GM12878 (cell line): Measurements from ENCODE around the gene MOGAT3. TPM values are rescaled to one million over a fixed set of nuclear protein-coding genes. Genes with fewer than 3 reads are reported as not detected.

Source experiments
- ATAC-seq: fragments of 200-7000 bp; cut with Tn5 transposase; 3 replicates; pipeline ENCODE4 v1.9.1; 2020; ENCODE audit warnings: mild to moderate bottlenecking, moderate library complexity
- Bru-seq: library from RNA; stranded (reverse); fragments of 400-500 nt; gene quantifications from one replicate; lab custom pipeline; 2021; lab: Mats Ljungman, UMichigan
- BruChase-seq, 2 experiments: library from RNA; stranded (reverse); fragments of 400-500 nt; gene quantifications; one replicate each; lab custom pipeline; 2021; lab: Mats Ljungman, UMichigan
- BruUV-seq: library from RNA; stranded (reverse); fragments of 400-500 nt; replicated peaks from 2 replicates; lab custom pipeline; 2021; lab: Mats Ljungman, UMichigan
- CTCF ChIA-PET: fragments of 300-600 bp; sonication (Branson Sonifier 250); formaldehyde crosslinking; extraction: SDS; loops from one replicate; lab custom pipeline; 2021; ENCODE audit warnings: inconsistent platforms; lab: Yijun Ruan, JAX
- POLR2A ChIA-PET: fragments of 350-600 bp; formaldehyde crosslinking; extraction: SDS; loops from one replicate; lab custom pipeline; 2021; ENCODE audit warnings: inconsistent platforms; lab: Charles Lee
- RAD21 ChIA-PET: fragments of 300-600 bp; sonication (Branson Sonifier 250); formaldehyde crosslinking; loops from one replicate; lab custom pipeline; 2023; ENCODE audit warnings: antibody characterized with exemption; ENCODE audit not compliant: unreplicated experiment; lab: Charles Lee
- SMC1A ChIA-PET: fragments of 300-600 bp; sonication (Branson Sonifier 250); formaldehyde crosslinking; loops from one replicate; lab custom pipeline; 2023; ENCODE audit not compliant: unreplicated experiment, uncharacterized antibody; lab: Charles Lee
- DNase-seq: peaks from one replicate; pipeline ENCODE4 v3.0.0-alpha.2; 2011; ENCODE audit warnings: low read depth, low spot score
- FAIRE-seq: peaks from 3 replicates; lab custom pipeline; 2011; peaks lifted over from hg19 to GRCh38; lab: Jason Lieb, UNC
- H2AFZ ChIP-seq: 2 replicates; pipeline ENCODE4 v1.6.0; 2011; ENCODE audit warnings: low read depth, low read length, control low read depth; ENCODE audit not compliant: control insufficient read depth
- H3K27ac ChIP-seq: 2 replicates; pipeline ENCODE4 v1.5.1; 2011; ENCODE audit warnings: control low read depth; ENCODE audit not compliant: control insufficient read depth, insufficient read depth
- H3K27me3 ChIP-seq, 2 experiments: replicated peaks in 1 of 2; 2 replicates each; pipeline versions ENCODE4 v1.6.0 to v1.6.1; 2011; ENCODE audit warnings: low read length in 1 of 2; ENCODE audit not compliant: control insufficient read depth in 2 of 2, insufficient read depth in 2 of 2
- H3K36me3 ChIP-seq, 2 experiments: 2 replicates each; pipeline ENCODE4 v1.5.1; 2011; ENCODE audit warnings: low read length in 1 of 2; ENCODE audit not compliant: control insufficient read depth in 2 of 2, insufficient read depth in 2 of 2
- H3K4me1 ChIP-seq: 2 replicates; pipeline ENCODE4 v1.6.1; 2011; ENCODE audit warnings: mild to moderate bottlenecking, low read length, moderate library complexity, mixed read lengths; ENCODE audit not compliant: control insufficient read depth, insufficient read depth
- H3K4me2 ChIP-seq: 2 replicates; pipeline ENCODE4 v1.6.0; 2011; ENCODE audit warnings: control low read depth; ENCODE audit not compliant: control insufficient read depth, insufficient read depth
- H3K4me3 ChIP-seq: fragments of 200-600 bp; sonication (generic); 2 replicates; pipeline ENCODE4 v1.5.1; 2016
- H3K79me2 ChIP-seq: 2 replicates; pipeline ENCODE4 v1.6.0; 2011; ENCODE audit warnings: low read length; ENCODE audit not compliant: control insufficient read depth, insufficient read depth
- H3K9ac ChIP-seq: 2 replicates; pipeline ENCODE4 v1.8.0; 2011; ENCODE audit warnings: low read length, control low read depth, mixed read lengths; ENCODE audit not compliant: control insufficient read depth, insufficient read depth
- H3K9me3 ChIP-seq: replicated peaks from 3 replicates; pipeline ENCODE4 v1.5.1; 2011; ENCODE audit warnings: mild to moderate bottlenecking, low read length; ENCODE audit not compliant: control insufficient read depth, insufficient read depth
- H4K20me1 ChIP-seq: 2 replicates; pipeline ENCODE4 v1.6.0; 2011; ENCODE audit not compliant: control insufficient read depth, insufficient read depth
- CHD2 ChIP-seq: IDR thresholded peaks from 2 replicates; pipeline ENCODE4 v1.6.1; 2011; ENCODE audit warnings: low read depth, low read length, improper control_type of control experiment, borderline replicate concordance
- NFIC ChIP-seq: IDR thresholded peaks from 2 replicates; pipeline ENCODE4 v1.6.1; 2012; ENCODE audit warnings: low read depth, mild to moderate bottlenecking, inconsistent platforms, low read length, moderate library complexity
- NR2F1 ChIP-seq: fragments of 450-650 bp; conservative IDR thresholded peaks from 2 replicates; pipeline ENCODE4 v1.6.1; 2017; ENCODE audit warnings: mild to moderate bottlenecking
- NRF1 ChIP-seq: conservative IDR thresholded peaks from 2 replicates; pipeline ENCODE4 v1.6.1; 2011; ENCODE audit warnings: mild to moderate bottlenecking, low read depth, low read length, improper control_type of control experiment
- RAD51 ChIP-seq: fragments of 450-650 bp; IDR thresholded peaks from 2 replicates; pipeline ENCODE4 v1.6.1; 2016; ENCODE audit warnings: moderate library complexity, mild to moderate bottlenecking, inconsistent platforms
- RBBP5 ChIP-seq: fragments of 200-600 bp; sonication (generic); conservative IDR thresholded peaks from 2 replicates; pipeline ENCODE4 v1.6.1; 2016
- WGBS: methylation state at CpG from one replicate; pipeline ENCODE4 v1.1.6; 2016; ENCODE audit warnings: low lambda C conversion rate; ENCODE audit not compliant: insufficient replicate concordance, insufficient coverage; ENCODE audit errors: missing lambda C conversion rate; 5-methylcytosine and 5-hydroxymethylcytosine counted together
- in situ Hi-C: fragments of 300-500 bp; cut with MboI; formaldehyde crosslinking; loops from 9 replicates; pipeline ENCODE4 v1.14.3; 2018; ENCODE audit warnings: mixed read lengths
- intact Hi-C: fragments of 100-400 bp; cut with micrococcal nuclease; formaldehyde crosslinking; loops from one replicate; pipeline ENCODE4 v1.14.2; 2022; ENCODE audit not compliant: unreplicated experiment
- long read RNA-seq, 2 experiments: library from polyadenylated mRNA; unstranded; transcript quantifications; one replicate each; pipeline ENCODE4 v2.0.0, GENCODE V29; 2019 to 2020
- polyA minus RNA-seq, 3 experiments: library from RNA; depleted of rRNA, polyadenylated mRNA; stranded (reverse); fragments of >200 nt; gene quantifications; 2 replicates each; pipeline ENCODE4 v1.2.3, GENCODE V29; 2011
- polyA plus RNA-seq, 11 experiments: library from polyadenylated mRNA; depleted of rRNA in 4 of 11; unstranded in 6 of 11; stranded (reverse) in 5 of 11; fragments of >200 nt; fragmentation: Nextera tagmentation in 4 of 11; fragmentation: Illumina TruSeq in 1 of 11; extraction: Ambion mirVana in 4 of 11; extraction: Trizol in 1 of 11; gene quantifications; 1 replicate in 1 of 11; 2 replicates in 10 of 11; pipeline versions ENCODE4 v1.2.1 to v1.2.3, GENCODE V29; 2011 to 2016; ENCODE audit warnings: inconsistent platforms in 2 of 11, missing spikeins in 2 of 11, low read depth in 1 of 11
- total RNA-seq, 4 experiments: library from RNA; depleted of rRNA in 3 of 4; stranded (reverse); fragments of >200 nt in 3 of 4; fragmentation: Illumina TruSeq in 1 of 4; extraction: Trizol in 1 of 4; gene quantifications; 2 replicates each; pipeline versions ENCODE4 v1.2.1 to v1.2.3, GENCODE V29; 2013 to 2021
- TF ChIP-seq, protein P1 (sequence below): fragments of 450-650 bp; IDR thresholded peaks from 2 replicates; pipeline ENCODE4 v1.6.1; 2016; ENCODE audit warnings: mild to moderate bottlenecking

Gene MOGAT3, protein sequence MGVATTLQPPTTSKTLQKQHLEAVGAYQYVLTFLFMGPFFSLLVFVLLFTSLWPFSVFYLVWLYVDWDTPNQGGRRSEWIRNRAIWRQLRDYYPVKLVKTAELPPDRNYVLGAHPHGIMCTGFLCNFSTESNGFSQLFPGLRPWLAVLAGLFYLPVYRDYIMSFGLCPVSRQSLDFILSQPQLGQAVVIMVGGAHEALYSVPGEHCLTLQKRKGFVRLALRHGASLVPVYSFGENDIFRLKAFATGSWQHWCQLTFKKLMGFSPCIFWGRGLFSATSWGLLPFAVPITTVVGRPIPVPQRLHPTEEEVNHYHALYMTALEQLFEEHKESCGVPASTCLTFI
- not detected in 2 replicates for total RNA-seq (2013; cell fraction: nucleolus; rRNA removed)
- total RNA-seq (2014; rRNA removed) = not detected in 2 replicates
- total RNA-seq (2014; rRNA removed; fragmentation: Illumina TruSeq; extraction: Trizol) = not detected in 2 replicates
- total RNA-seq (2021) = not detected in 2 replicates
- not detected for polyA plus RNA-seq (2011; ENCODE audit: low read depth)
- 0.11 TPM in 1 of 2 replicates, not detected in the other for polyA plus RNA-seq (2011; rRNA removed)
- polyA plus RNA-seq (2011; cell fraction: cytosol; rRNA removed) = 0.03 TPM in 1 of 2 replicates, not detected in the other
- 0.04 and 0.10 TPM in 2 replicates for polyA plus RNA-seq (2011; cell fraction: nucleus; rRNA removed)
- polyA plus RNA-seq (2012) = not detected in 2 replicates
- not detected in 2 replicates for polyA plus RNA-seq (2014; fragmentation: Illumina TruSeq; extraction: Trizol)
- polyA plus RNA-seq (2014; fragmentation: Nextera tagmentation; extraction: Ambion mirVana) = not detected
- not detected in 2 replicates for polyA plus RNA-seq (2014; rRNA removed)
- polyA plus RNA-seq (2016; fragmentation: Nextera tagmentation; extraction: Ambion mirVana) = not detected
- not detected in 2 replicates for polyA minus RNA-seq (2011; rRNA and poly(A)+ RNA removed)
- polyA minus RNA-seq (2011; cell fraction: cytosol; rRNA and poly(A)+ RNA removed) = not detected in 2 replicates
- 0.48 TPM in 1 of 2 replicates, not detected in the other for polyA minus RNA-seq (2011; cell fraction: nucleus; rRNA and poly(A)+ RNA removed)
- Bru-seq, nascent RNA = percentile 7 among the genes with signal in this experiment
- percentile 12 among the genes with signal in this experiment for BruChase-seq, experiment 1, labeled RNA remaining after a 6-hour chase
- BruChase-seq, experiment 2, labeled RNA remaining after a 2-hour chase = percentile 11 among the genes with signal in this experiment
- long read RNA-seq, experiment 1 = 0 reads
- long read RNA-seq, experiment 2 = 0 reads

DNA sequence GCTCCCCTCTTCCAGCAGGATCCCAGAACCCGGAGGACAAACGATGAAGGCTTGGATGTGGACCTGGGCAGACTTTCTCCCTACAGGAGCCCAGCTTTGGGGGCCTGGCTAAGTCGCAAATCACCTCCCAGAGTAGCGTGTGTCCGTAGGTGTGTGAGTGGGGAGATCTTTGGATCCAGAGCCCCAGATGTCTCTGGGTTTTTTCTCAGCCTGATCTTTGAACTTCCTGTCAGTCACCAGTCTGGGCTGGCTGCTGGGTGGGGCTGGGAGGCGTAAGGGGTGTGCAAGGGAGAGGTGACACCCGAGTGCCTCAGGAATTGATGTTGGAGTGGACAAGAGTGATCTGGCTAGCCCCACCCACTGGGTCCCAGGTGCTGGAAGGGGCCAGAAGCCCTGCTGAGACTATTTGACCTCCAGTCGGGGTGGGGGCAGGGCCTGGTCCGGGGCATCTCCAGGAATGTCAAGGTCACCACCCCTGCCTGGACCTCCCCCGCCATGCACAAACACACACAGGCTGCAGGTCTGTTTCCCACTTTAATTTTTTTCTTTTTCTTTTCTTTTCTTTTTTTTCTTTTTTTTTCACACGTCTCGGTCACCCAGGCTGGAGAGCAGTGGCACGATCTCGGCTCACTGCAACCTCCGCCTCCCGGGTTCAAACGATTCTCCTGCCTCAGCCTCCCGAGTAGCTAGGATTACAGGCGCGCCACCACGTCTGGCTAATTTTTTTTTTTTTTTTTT, at the start of gene MOGAT3:
Gene MOGAT3 (minus strand): TSS at position 175 of the 738 bp plus-strand sequence. CDS start 182 bp downstream, outside the sequence.
- WGBS = 27% methylated on average over 20 of the region's 21 CpGs
- TF ChIP-seq, protein P1, sequence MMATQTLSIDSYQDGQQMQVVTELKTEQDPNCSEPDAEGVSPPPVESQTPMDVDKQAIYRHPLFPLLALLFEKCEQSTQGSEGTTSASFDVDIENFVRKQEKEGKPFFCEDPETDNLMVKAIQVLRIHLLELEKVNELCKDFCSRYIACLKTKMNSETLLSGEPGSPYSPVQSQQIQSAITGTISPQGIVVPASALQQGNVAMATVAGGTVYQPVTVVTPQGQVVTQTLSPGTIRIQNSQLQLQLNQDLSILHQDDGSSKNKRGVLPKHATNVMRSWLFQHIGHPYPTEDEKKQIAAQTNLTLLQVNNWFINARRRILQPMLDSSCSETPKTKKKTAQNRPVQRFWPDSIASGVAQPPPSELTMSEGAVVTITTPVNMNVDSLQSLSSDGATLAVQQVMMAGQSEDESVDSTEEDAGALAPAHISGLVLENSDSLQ = peak; percentile 67
- TF ChIP-seq NFIC (no peak), RAD51 (no peak), CHD2 (no peak), NR2F1 (0 out of 2 replicates have a peak, but pooled peaks have one; percentile 16), RBBP5 (no peak), NRF1 (no peak)
- RAD21 ChIA-PET = interaction anchor here (0.6 to 1.9 kb wide), 2 partner anchors 82 to 1260 kb away, joined by 3 to 5 read pairs; no protein-coding TSS in a partner anchor
- peak; percentile 55 for ATAC-seq
- H3K4me1 ChIP-seq = no peaks in the 10 kb centered on the region; the same call in 1 of the 2 replicates
- FAIRE-seq = no peak
- no peaks in the 10 kb centered on the region for H3K79me2 ChIP-seq
- no peak within 1 kb of the TSS for H3K4me3 ChIP-seq
- no peaks in the 10 kb centered on the region for H4K20me1 ChIP-seq
- H2AFZ ChIP-seq = no peak within 1 kb of the TSS
- no peaks in the 10 kb centered on the region for H3K36me3 ChIP-seq
- H3K9me3 ChIP-seq = no peaks in the 10 kb centered on the region
- no peak within 1 kb of the TSS for H3K9ac ChIP-seq
- H3K4me2 ChIP-seq = no peak within 1 kb of the TSS
- POLR2A ChIA-PET = interaction anchor here (0.6 kb wide), 1 partner anchor 120 kb away, joined by 4 read pairs; the partner anchor contains the start of gene IFT22
- CTCF ChIA-PET = interaction anchor here (0.8 to 1.3 kb wide), 4 partner anchors 9 to 122 kb away, joined by 3 to 7 read pairs (median 3); no protein-coding TSS in a partner anchor
- SMC1A ChIA-PET = interaction anchor here (0.6 to 1.2 kb wide), 4 partner anchors 17 to 82 kb away, joined by 3 to 4 read pairs (median 4); partner anchors contain the start of genes PLOD3 and ZNHIT1
- in situ Hi-C loops = no loop called here
- no peak within 1 kb of the TSS for H3K27ac ChIP-seq
- BruUV-seq = no TSS peak
- intact Hi-C loops = no loop called here
- no peak for DNase-seq
- H3K27me3 ChIP-seq = peaks cover 0 to 9% of the 10 kb centered on the region in 2 experiments; a peak in 2 of 4 replicates
